Epithelial cell of proximal tubule (primary cell): ENCODE results near the gene BLOC1S4. TPM values are rescaled to one million over a fixed set of nuclear protein-coding genes. Genes with fewer than 3 reads are reported as not detected.

Source experiments
- DNase-seq: peaks from one replicate; pipeline ENCODE4 v3.0.0-alpha.2; 2011; ENCODE audit warnings: low read depth
- H3K4me3 ChIP-seq: 2 replicates; pipeline ENCODE4 v1.5.1; 2011; ENCODE audit warnings: low read depth, mild to moderate bottlenecking, low read length
- CTCF ChIP-seq: conservative IDR thresholded peaks from 2 replicates; pipeline ENCODE4 v1.5.1; 2012; ENCODE audit warnings: low read depth, mild to moderate bottlenecking, low read length
- total RNA-seq: library from RNA; depleted of rRNA; stranded (reverse); fragments of >200 nt; gene quantifications from 2 replicates; pipeline ENCODE4 v1.2.3, GENCODE V29; 2015

BLOC1S4 gene
- total RNA-seq, 1 donor from 2014 or later = 22.0 TPM

- TF ChIP-seq CTCF = no peak
These were observed 16.7 kb downstream of the BLOC1S4 start for GRCh38 chr4:6732441-6733357.

GRCh38 chr4:6733358-6734164 lies 17.6 kb downstream of the BLOC1S4 start:
- no peak for TF ChIP-seq CTCF
- no peak overlapping the region for H3K4me3 ChIP-seq
- no peak for DNase-seq

More at GRCh38 chr4:6732441-6733357, 16.7 kb downstream of the BLOC1S4 start:
- H3K4me3 ChIP-seq = no peak overlapping the region
- DNase-seq = no peak

GRCh38 chr4:6734165-6734786 lies 18.3 kb downstream of the BLOC1S4 start:
- H3K4me3 ChIP-seq = no peak overlapping the region
- no peak for TF ChIP-seq CTCF
- no peak for DNase-seq

DNA sequence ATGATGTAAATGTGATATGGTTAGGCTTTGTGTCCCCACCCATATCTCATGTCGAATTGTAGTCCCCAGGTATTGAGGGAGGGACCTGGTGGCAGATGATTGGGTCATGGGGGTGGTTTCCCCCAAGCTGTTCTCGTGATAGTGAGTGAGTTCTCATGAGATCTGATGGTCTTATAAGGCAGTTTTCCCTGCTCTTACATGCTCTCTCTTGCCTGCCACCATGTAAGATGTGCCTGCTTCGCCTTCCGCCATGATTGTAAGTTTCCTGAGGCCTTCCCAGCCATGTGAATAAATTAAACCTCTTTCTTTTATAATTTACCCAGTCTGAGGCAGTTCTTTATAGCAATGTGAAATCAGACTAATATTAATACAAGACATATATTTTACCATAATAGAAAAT lies 23.9 kb downstream of the BLOC1S4 start:
- no peak for TF ChIP-seq CTCF
- no peak for DNase-seq

GRCh38 chr4:6740347-6740746 lies 24.4 kb downstream of the BLOC1S4 start:
- no peak for TF ChIP-seq CTCF
- no peak for DNase-seq
- no peak overlapping the region for H3K4me3 ChIP-seq

More for the DNA sequence above, 23.9 kb downstream of the BLOC1S4 start:
- H3K4me3 ChIP-seq = no peak overlapping the region

GRCh38 chr4:6742507-6742906 lies 26.5 kb downstream of the BLOC1S4 start:
- TF ChIP-seq CTCF = no peak
- no peak overlapping the region for H3K4me3 ChIP-seq
- DNase-seq = no peak
